A673 (cell line): Measurements from ENCODE around the gene ZNF831. TPM values are rescaled to one million over a fixed set of nuclear protein-coding genes. Genes with fewer than 3 reads are reported as not detected.

Experiments
- BruUV-seq: library from RNA; stranded (reverse); fragments of 400-500 nt; replicated peaks from 2 replicates; lab custom pipeline; 2021; lab: Mats Ljungman, UMichigan
- CTCF ChIA-PET: fragments of 300-600 bp; sonication (Branson Sonifier 250); formaldehyde crosslinking; loops from one replicate; lab custom pipeline; 2022; ENCODE audit warnings: antibody characterized with exemption; lab: Charles Lee
- POLR2A ChIA-PET: fragments of 300-600 bp; sonication (Branson Sonifier 250); formaldehyde crosslinking; loops from one replicate; lab custom pipeline; 2022; ENCODE audit warnings: antibody characterized with exemption; ENCODE audit not compliant: low non-redundant PET; lab: Charles Lee
- DNase-seq: peaks from one replicate; pipeline ENCODE4 v3.0.0-alpha.2; 2015; ENCODE audit warnings: low spot score
- H3K27ac ChIP-seq: fragments of 200-600 bp; sonication (generic); 2 replicates; pipeline ENCODE4 v1.5.1; 2016; ENCODE audit warnings: mixed run types, low read depth, mild to moderate bottlenecking, mixed read lengths, antibody characterized with exemption, low read length; ENCODE audit not compliant: poor library complexity, severe bottlenecking
- H3K27me3 ChIP-seq: fragments of 200-600 bp; sonication (generic); replicated peaks from 2 replicates; pipeline ENCODE4 v1.6.1; 2017; ENCODE audit warnings: mixed run types, low read depth, mild to moderate bottlenecking, mixed read lengths, antibody characterized with exemption, low read length; ENCODE audit not compliant: insufficient read depth, poor library complexity
- H3K36me3 ChIP-seq: fragments of 200-600 bp; sonication (generic); 2 replicates; pipeline ENCODE4 v1.6.1; 2016; ENCODE audit warnings: mixed run types, mild to moderate bottlenecking, mixed read lengths, antibody characterized with exemption, low read length; ENCODE audit not compliant: insufficient read depth, poor library complexity, severe bottlenecking
- H3K4me1 ChIP-seq: fragments of 200-600 bp; sonication (generic); 2 replicates; pipeline ENCODE4 v1.6.1; 2017; ENCODE audit warnings: mixed run types, mild to moderate bottlenecking, mixed read lengths, antibody characterized with exemption, low read length; ENCODE audit not compliant: insufficient read depth, poor library complexity, severe bottlenecking
- H3K4me3 ChIP-seq: fragments of 200-600 bp; sonication (generic); 2 replicates; pipeline ENCODE4 v1.5.1; 2016; ENCODE audit warnings: low read depth, mixed run types, mild to moderate bottlenecking, mixed read lengths, low read length; ENCODE audit not compliant: poor library complexity, severe bottlenecking
- H3K9me3 ChIP-seq: fragments of 200-600 bp; sonication (generic); 2 replicates; pipeline ENCODE4 v1.6.1; 2016; ENCODE audit warnings: mixed run types, low read depth, mild to moderate bottlenecking, mixed read lengths, antibody characterized with exemption, low read length; ENCODE audit not compliant: poor library complexity, severe bottlenecking
- EZH2 ChIP-seq: fragments of 200-600 bp; sonication (generic); IDR thresholded peaks from 2 replicates; pipeline ENCODE4 v1.6.1; 2017; ENCODE audit warnings: borderline replicate concordance, low read depth, mild to moderate bottlenecking, mixed read lengths, antibody characterized with exemption, low read length; ENCODE audit not compliant: poor library complexity, severe bottlenecking
- intact Hi-C: fragments of 100-400 bp; cut with micrococcal nuclease; formaldehyde crosslinking; loops from one replicate; pipeline ENCODE4 v1.10.0; 2022; ENCODE audit not compliant: unreplicated experiment
- total RNA-seq: library from RNA; stranded (reverse); gene quantifications from 2 replicates; pipeline ENCODE4 v1.2.3, GENCODE V29; 2021
- TF ChIP-seq, protein P1 (sequence below): fragments of 300-800, 200-600 bp; sonication (generic); conservative IDR thresholded peaks from 2 replicates; pipeline ENCODE4 v1.5.1; 2017; ENCODE audit warnings: low read depth, mild to moderate bottlenecking, antibody characterized with exemption, low read length, moderate library complexity, mixed read lengths

Gene ZNF831
- total RNA-seq, 1 experiment from 2014 or later = not detected

DNA sequence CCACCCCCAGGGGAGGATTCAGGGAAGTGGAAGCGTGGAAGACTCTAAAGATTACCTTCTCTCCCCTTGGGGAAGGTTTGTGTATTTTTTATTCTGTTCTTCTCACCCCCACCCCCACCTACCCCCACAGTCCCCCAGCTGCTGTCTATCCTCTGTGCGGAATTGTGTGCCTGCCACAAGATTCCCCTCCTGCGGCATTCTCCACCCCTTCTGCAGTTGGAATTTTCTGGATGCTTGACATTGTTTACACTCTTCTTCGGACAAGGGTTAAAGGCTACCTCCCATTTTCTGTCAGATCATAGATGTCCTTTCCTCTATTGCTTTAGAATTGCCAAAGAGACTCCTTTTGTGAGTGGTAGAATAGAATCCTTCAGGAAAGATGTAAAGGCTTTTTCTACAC is 76.4 kb downstream of the ZNF831 start:
- H3K27ac ChIP-seq = no peak overlapping the region
- intact Hi-C loops = no loop called here
- peaks cover 89% of the 10 kb centered on the region for H3K27me3 ChIP-seq
- TF ChIP-seq, protein P1, sequence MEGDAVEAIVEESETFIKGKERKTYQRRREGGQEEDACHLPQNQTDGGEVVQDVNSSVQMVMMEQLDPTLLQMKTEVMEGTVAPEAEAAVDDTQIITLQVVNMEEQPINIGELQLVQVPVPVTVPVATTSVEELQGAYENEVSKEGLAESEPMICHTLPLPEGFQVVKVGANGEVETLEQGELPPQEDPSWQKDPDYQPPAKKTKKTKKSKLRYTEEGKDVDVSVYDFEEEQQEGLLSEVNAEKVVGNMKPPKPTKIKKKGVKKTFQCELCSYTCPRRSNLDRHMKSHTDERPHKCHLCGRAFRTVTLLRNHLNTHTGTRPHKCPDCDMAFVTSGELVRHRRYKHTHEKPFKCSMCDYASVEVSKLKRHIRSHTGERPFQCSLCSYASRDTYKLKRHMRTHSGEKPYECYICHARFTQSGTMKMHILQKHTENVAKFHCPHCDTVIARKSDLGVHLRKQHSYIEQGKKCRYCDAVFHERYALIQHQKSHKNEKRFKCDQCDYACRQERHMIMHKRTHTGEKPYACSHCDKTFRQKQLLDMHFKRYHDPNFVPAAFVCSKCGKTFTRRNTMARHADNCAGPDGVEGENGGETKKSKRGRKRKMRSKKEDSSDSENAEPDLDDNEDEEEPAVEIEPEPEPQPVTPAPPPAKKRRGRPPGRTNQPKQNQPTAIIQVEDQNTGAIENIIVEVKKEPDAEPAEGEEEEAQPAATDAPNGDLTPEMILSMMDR = no peak
- no peak for TF ChIP-seq EZH2
- H3K4me1 ChIP-seq = no peaks in the 10 kb centered on the region
- no TSS peak for BruUV-seq
- no peak overlapping the region for H3K4me3 ChIP-seq
- CTCF ChIA-PET = no interaction called here
- POLR2A ChIA-PET = no interaction called here
- H3K9me3 ChIP-seq = no peaks in the 10 kb centered on the region
- H3K36me3 ChIP-seq = no peaks in the 10 kb centered on the region
- DNase-seq = no peak

DNA sequence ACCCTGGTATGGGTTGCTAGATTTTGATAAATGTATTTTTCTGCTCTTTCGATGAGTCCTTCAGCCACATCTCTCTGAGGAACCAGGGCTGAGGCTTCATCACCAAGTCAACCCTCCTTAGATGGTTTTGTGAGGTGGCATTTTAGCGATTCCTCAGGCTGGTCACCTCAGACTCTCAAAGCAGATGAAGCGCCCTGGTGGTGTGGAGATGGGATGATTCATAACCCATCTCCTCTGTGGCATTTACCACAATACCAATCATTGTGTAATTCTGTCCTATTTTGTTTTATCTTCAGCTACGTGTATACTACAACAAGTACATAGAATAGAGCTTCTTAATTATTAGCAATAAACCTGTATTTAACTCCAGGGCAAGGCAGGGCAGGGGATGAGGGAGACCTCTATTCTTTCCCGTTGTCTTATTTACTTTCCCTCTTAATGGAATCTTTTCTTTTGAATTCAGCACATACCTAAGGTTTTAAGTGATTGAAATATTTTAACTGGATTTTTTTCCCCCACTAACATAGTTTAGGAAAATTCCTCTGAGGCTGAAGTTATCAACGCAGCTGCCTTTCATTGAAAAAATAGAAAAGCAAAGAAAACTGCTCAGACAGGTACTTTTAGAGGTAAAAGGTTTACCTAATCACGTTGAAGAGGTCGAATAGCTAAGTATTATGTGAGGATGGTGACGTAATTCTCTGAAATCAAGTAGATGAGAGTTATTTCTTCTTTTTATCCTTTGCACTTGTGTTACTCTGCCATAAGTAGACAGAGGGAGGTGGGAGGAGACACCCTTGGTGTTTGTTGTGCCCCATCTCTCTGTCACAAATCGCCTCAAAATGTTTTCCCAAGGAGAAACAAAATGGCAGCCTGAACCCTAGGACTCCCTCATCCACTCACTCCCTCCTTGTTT is 79.3 kb downstream of the ZNF831 start:
- intact Hi-C loops = no loop called here
- H3K36me3 ChIP-seq = no peaks in the 10 kb centered on the region
- TF ChIP-seq, protein P1 = no peak
- no peak for TF ChIP-seq EZH2
- H3K27me3 ChIP-seq = peaks cover 89% of the 10 kb centered on the region
- POLR2A ChIA-PET = no interaction called here
- no peak for DNase-seq
- H3K4me3 ChIP-seq = no peak overlapping the region
- peaks cover 13% of the 10 kb centered on the region for H3K4me1 ChIP-seq
- H3K9me3 ChIP-seq = no peaks in the 10 kb centered on the region
- no TSS peak for BruUV-seq
- CTCF ChIA-PET = interaction anchor here (0.6 kb wide), 1 partner anchor 32 kb away, joined by 5 read pairs; no protein-coding TSS in a partner anchor
- H3K27ac ChIP-seq = no peak overlapping the region

DNA sequence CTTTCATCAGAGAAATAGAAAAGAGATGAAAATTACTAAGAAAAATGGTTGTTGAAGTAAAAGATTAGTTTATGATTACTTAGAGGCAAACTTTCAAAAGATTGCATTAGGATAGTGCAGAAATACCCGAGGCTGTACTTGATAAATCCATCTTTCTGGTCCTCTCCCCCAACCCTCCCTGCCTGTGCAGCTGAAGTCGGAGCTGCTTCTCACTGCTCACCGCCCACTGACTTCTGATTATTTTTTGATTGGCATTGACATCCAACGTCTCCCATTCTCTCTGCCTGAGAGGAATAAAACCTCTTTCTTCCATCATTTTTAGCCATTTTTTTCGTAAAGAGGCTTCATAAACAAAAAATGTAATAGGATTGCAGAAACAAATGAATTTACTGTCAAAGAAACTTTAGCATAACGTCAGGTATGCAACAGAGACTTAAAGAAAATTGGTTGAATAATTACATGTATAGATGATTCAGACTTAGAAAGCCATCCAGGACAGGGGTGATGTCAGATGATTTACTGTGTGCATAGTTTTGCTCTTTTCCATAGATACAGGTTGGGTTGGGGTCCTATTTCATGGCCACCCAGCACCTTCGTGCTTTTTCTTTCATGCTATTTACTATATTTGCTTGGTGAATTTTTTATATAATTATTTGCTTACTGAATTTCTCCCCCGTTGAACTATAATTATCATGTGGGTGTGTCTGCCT is 83.2 kb downstream of the ZNF831 start:
- H3K27me3 ChIP-seq = peaks cover 85% of the 10 kb centered on the region
- POLR2A ChIA-PET = no interaction called here
- no peak for DNase-seq

More for the DNA sequence above, 83.2 kb downstream of the ZNF831 start:
- CTCF ChIA-PET = no interaction called here
- H3K27ac ChIP-seq = no peak overlapping the region
- no TSS peak for BruUV-seq
- no peak overlapping the region for H3K4me3 ChIP-seq
- intact Hi-C loops = no loop called here
- TF ChIP-seq, protein P1 = no peak
- TF ChIP-seq EZH2 = no peak
- no peaks in the 10 kb centered on the region for H3K36me3 ChIP-seq
- no peaks in the 10 kb centered on the region for H3K9me3 ChIP-seq
- H3K4me1 ChIP-seq = peaks cover 22% of the 10 kb centered on the region
